ENCODE results near the gene ZNF280C.
"Not testable (repeated sequence)": the region's sequence is repeated elsewhere in the genome, so short reads cannot be mapped to it uniquely, and the experiment has no call there.

Gene ZNF280C

GRCh38 chrX:130261296-130261893, 7.3 kb downstream of the ZNF280C start:
- DNase-seq (ENCODE audit: low spot score): no peak

- no peak for DNase-seq (ENCODE audit: low spot score)
These were observed 8.4 kb downstream of the ZNF280C start for GRCh38 chrX:130260316-130260715.

GRCh38 chrX:130253916-130254315, 14.8 kb downstream of the ZNF280C start:
- no peak for DNase-seq (ENCODE audit: low spot score)

- DNase-seq (ENCODE audit: low spot score): no peak
These were observed 17.0 kb downstream of the ZNF280C start for GRCh38 chrX:130251671-130252070.

- DNase-seq (ENCODE audit: low spot score): no peak
These were observed 20.7 kb downstream of the ZNF280C start for GRCh38 chrX:130247996-130248395.

- no peak for DNase-seq (ENCODE audit: low spot score)
These were observed 22.6 kb downstream of the ZNF280C start for GRCh38 chrX:130246084-130246483.

GRCh38 chrX:130245441-130245840, 23.3 kb downstream of the ZNF280C start:
- DNase-seq (ENCODE audit: low spot score): no peak

GRCh38 chrX:130231184-130231583, 37.5 kb downstream of the ZNF280C start:
- not testable (repeated sequence) for DNase-seq (ENCODE audit: low spot score)

- no peak for DNase-seq (ENCODE audit: low spot score)
These were observed 39.8 kb downstream of the ZNF280C start for GRCh38 chrX:130228871-130229270.

- DNase-seq (ENCODE audit: low spot score): no peak
These were observed 43.9 kb downstream of the ZNF280C start for GRCh38 chrX:130224810-130225209.

- DNase-seq (ENCODE audit: low spot score): no peak
These were observed 52.4 kb downstream of the ZNF280C start for GRCh38 chrX:130216320-130216719.

- no peak for DNase-seq (ENCODE audit: low spot score)
These were observed 55.3 kb downstream of the ZNF280C start for GRCh38 chrX:130213376-130213775.

- no peak for DNase-seq (ENCODE audit: low spot score)
These were observed 56.3 kb downstream of the ZNF280C start for GRCh38 chrX:130212371-130212770.

- no peak for DNase-seq (ENCODE audit: low spot score)
These were observed 57.1 kb downstream of the ZNF280C start for GRCh38 chrX:130211415-130212186.

GRCh38 chrX:130204647-130205046, 64.1 kb downstream of the ZNF280C start:
- DNase-seq (ENCODE audit: low spot score): no peak

- no peak for DNase-seq (ENCODE audit: low spot score)
These were observed 71.2 kb downstream of the ZNF280C start for GRCh38 chrX:130197464-130197863.

- DNase-seq (ENCODE audit: low spot score): no peak
These were observed 72.2 kb downstream of the ZNF280C start for GRCh38 chrX:130196466-130196865.

GRCh38 chrX:130190801-130191200, 77.9 kb downstream of the ZNF280C start:
- DNase-seq (ENCODE audit: low spot score): no peak

GRCh38 chrX:130186651-130187050, 82.0 kb downstream of the ZNF280C start:
- no peak for DNase-seq (ENCODE audit: low spot score)

- no peak for DNase-seq (ENCODE audit: low spot score)
These were observed 83.8 kb downstream of the ZNF280C start for GRCh38 chrX:130184857-130185256.

- no peak for DNase-seq (ENCODE audit: low spot score)
These were observed 84.5 kb downstream of the ZNF280C start for GRCh38 chrX:130184168-130184567.

GRCh38 chrX:130179579-130180215, 89.0 kb downstream of the ZNF280C start:
- DNase-seq (ENCODE audit: low spot score): no peak

- no peak for DNase-seq (ENCODE audit: low spot score)
These were observed 89.5 kb downstream of the ZNF280C start for GRCh38 chrX:130179170-130179569.

Data from D341Med (cell line).